Spleen (tissue), 11 donors: ENCODE results near the gene ASPG. TPM values are rescaled to one million over a fixed set of nuclear protein-coding genes. Genes with fewer than 3 reads are reported as not detected.
A peak's percentile ranks its signal among the peaks of the same experiment; 100 is the strongest.

Source experiments
- DNase-seq: peaks from one replicate; pipeline ENCODE4 v3.0.0-alpha.2; 2020
- H3K27ac ChIP-seq, 8 donors: fragments of 200-600 bp; sonication (generic) in 7 of 8; 1 replicate in 4 of 8; 2 replicates in 4 of 8; pipeline versions ENCODE4 v1.5.0 to v1.8.0; 2016 to 2021; ENCODE audit warnings: inconsistent platforms in 4 of 8, mild to moderate bottlenecking in 4 of 8, moderate library complexity in 1 of 8
- H3K27me3 ChIP-seq, 7 donors: fragments of 200-600 bp; sonication (generic) in 6 of 7; replicated peaks in 1 of 7; 1 replicate in 4 of 7; 2 replicates in 3 of 7; pipeline versions ENCODE4 v1.5.0 to v1.8.0; 2016 to 2021; ENCODE audit warnings: inconsistent platforms in 3 of 7, mild to moderate bottlenecking in 1 of 7
- H3K36me3 ChIP-seq, 6 donors: fragments of 200-600 bp; sonication (generic) in 5 of 6; 1 replicate in 4 of 6; 2 replicates in 2 of 6; pipeline versions ENCODE4 v1.5.0 to v1.8.0; 2016 to 2021; ENCODE audit warnings: inconsistent platforms in 2 of 6
- H3K4me1 ChIP-seq, 6 donors: fragments of 200-600 bp; sonication (generic) in 5 of 6; 1 replicate in 3 of 6; 2 replicates in 3 of 6; pipeline versions ENCODE4 v1.5.0 to v1.8.0; 2016 to 2021; ENCODE audit warnings: inconsistent platforms in 3 of 6
- H3K4me3 ChIP-seq, 8 donors: fragments of 200-600 bp; sonication (generic) in 7 of 8; 1 replicate in 4 of 8; 2 replicates in 4 of 8; pipeline versions ENCODE4 v1.5.0 to v1.8.0; 2016 to 2021; ENCODE audit warnings: inconsistent platforms in 4 of 8, mild to moderate bottlenecking in 4 of 8, moderate library complexity in 2 of 8
- H3K9me3 ChIP-seq, 8 donors: fragments of 200-600 bp; sonication (generic) in 7 of 8; 1 replicate in 4 of 8; 2 replicates in 4 of 8; pipeline versions ENCODE4 v1.5.0 to v1.8.0; 2016 to 2021; ENCODE audit warnings: inconsistent platforms in 4 of 8
- POLR2A ChIP-seq, 3 donors: fragments of 450-650 bp; IDR thresholded peaks; one replicate each; pipeline ENCODE4 v1.5.1; 2017; ENCODE audit warnings: antibody characterized with exemption in 3 of 3, mild to moderate bottlenecking in 1 of 3
- POLR2AphosphoS5 ChIP-seq, 3 donors: sonication (generic); formaldehyde crosslinking; IDR thresholded peaks; one replicate each; pipeline ENCODE4 v1.5.1; 2017; ENCODE audit warnings: antibody characterized with exemption in 3 of 3
- WGBS, 5 donors: extraction: QIAGEN DNeasy Blood & Tissue Kit in 3 of 5; methylation state at CpG; one replicate each; pipeline versions ENCODE4 v1.1.5 to v1.1.7; 2013 to 2018; 5-methylcytosine and 5-hydroxymethylcytosine counted together
- intact Hi-C: fragments of 100-400 bp; cut with DNase I; formaldehyde crosslinking; loops from one replicate; pipeline ENCODE4 v1.15.0; 2023; ENCODE audit warnings: low total_unique reads
- polyA plus RNA-seq, 3 donors: library from polyadenylated mRNA; stranded (reverse); fragments of 200-250 nt; gene quantifications; one replicate each; pipeline ENCODE4 v1.2.1, GENCODE V29; 2013
- total RNA-seq, 7 donors: library from RNA; depleted of rRNA in 3 of 7; stranded (reverse); fragments of >200 nt in 3 of 7; fragmentation: NEBNext Ultra II Directional in 4 of 7; extraction: Animal tissue kit (Norgen Biotek cat#: 25700) in 4 of 7; gene quantifications; one replicate each; pipeline versions ENCODE4 v1.1.0 to v1.2.1, GENCODE V29; 2016 to 2021
- TF ChIP-seq, protein P1 (sequence below), 11 experiments: fragments of 200-600 bp in 7 of 11; fragments of 450-650 bp in 4 of 11; sonication (generic) in 4 of 11; IDR thresholded peaks in 8 of 11; conservative IDR thresholded peaks in 3 of 11; 1 replicate in 7 of 11; 2 replicates in 4 of 11; pipeline versions ENCODE4 v1.4.0 to v1.8.0; 2016 to 2021; ENCODE audit warnings: antibody characterized with exemption in 11 of 11, inconsistent platforms in 4 of 11, mild to moderate bottlenecking in 1 of 11
- donor health status: healthy with polysubstance abuse.
- donor health status: DM: no; HTN: no; CAD: no; lungs with moderate emphysema.
- donor health status: DM: no; HTN: no; CAD: no.
- donor health status: Bipolar disorder and iron deficiency.
- donor health status: healthy.
- donor health status: DM: no; HTN: no; CAD: no.
- donor health status: DM: yes; HTN: yes; CAD: no.

The ASPG gene
- total and polyA plus RNA-seq, 10 donors: 0.05 to 0.67 (median 0.26) TPM; not detected in 3

DNA sequence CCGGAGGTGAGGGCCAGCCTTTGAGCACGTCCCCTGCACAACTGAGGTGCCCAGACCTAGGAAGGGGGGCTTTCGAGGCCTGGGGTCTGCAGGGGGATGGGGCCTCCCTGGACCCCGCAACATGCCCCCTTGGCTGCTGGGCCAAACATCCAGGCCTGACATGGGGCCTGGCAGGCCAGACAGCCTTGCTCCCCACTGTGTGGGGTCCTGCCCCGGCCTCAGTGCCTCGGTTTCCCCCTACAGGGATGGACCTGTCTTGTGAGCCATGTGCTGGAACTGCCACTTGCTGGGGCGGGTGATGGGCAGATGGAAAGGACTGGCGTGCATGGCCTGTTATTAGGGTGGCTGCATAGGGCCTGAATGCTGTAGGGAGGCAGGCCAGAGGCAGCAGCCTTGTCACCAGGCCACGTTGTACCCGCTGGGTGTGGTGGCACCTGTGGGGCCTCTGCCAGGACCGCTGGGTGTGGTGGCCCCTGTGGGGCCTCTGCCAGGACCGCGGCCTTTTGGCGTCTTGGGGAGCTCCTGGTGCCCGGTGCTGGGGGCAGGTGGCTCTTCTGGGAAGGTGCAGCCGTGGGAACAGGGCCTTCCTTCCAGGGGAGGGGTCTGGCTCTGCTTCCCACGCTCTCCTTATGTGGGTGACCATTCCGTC, 20.4 kb downstream of the ASPG start:
- peak; percentile 65 for DNase-seq
- H3K4me3 ChIP-seq: no peak overlapping the region
- H3K27ac ChIP-seq: no peak overlapping the region
- H3K4me1 ChIP-seq: no peaks in the 10 kb centered on the region
- WGBS, 5 donors: 69 to 86% (median 83%) methylated on average over 7 to 18 of the region's 18 CpGs
- TF ChIP-seq POLR2AphosphoS5 (IDR thresholded peaks at IDR 0.05) (no peak), POLR2A (IDR thresholded peaks at IDR 0.05) (no peak)
- TF ChIP-seq, protein P1, sequence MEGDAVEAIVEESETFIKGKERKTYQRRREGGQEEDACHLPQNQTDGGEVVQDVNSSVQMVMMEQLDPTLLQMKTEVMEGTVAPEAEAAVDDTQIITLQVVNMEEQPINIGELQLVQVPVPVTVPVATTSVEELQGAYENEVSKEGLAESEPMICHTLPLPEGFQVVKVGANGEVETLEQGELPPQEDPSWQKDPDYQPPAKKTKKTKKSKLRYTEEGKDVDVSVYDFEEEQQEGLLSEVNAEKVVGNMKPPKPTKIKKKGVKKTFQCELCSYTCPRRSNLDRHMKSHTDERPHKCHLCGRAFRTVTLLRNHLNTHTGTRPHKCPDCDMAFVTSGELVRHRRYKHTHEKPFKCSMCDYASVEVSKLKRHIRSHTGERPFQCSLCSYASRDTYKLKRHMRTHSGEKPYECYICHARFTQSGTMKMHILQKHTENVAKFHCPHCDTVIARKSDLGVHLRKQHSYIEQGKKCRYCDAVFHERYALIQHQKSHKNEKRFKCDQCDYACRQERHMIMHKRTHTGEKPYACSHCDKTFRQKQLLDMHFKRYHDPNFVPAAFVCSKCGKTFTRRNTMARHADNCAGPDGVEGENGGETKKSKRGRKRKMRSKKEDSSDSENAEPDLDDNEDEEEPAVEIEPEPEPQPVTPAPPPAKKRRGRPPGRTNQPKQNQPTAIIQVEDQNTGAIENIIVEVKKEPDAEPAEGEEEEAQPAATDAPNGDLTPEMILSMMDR (IDR thresholded peaks at IDR 0.05 in 8 of 11, conservative IDR thresholded peaks at IDR 0.05 in 3 of 11): no peak
- no peaks in the 10 kb centered on the region for H3K36me3 ChIP-seq
- H3K27me3 ChIP-seq: peaks cover 0 to 39% (median 0%) of the 10 kb centered on the region in 7 donors
- H3K9me3 ChIP-seq: no peaks in the 10 kb centered on the region
- intact Hi-C loops: no loop called here

DNA sequence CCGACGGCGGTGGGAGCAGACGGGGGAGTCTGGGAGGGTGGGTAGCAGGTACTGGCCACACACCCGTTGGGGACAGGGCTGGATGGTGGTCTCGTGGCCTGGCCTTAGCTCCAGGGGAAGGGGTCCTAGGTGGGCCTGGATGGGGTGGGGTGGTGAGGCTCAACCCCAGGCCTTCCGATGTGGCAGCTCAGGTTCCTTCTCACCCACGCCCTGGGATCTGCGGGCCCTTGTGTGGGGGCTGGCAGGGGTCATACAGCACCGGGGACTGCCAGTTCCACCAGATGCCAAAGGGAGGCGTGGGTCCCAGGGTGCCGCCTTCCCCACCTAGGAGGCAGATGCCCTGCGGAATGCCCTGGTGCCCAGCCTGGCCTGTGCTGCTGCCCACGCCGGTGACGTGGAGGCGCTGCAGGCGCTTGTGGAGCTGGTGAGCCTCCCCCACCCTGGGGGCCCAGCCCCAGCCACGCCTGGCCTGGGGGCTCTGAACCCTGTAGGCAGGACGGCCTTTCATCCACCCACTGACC, 21.0 kb downstream of the ASPG start:
- Histone ChIP-seq H3K27me3 (peaks cover 0 to 44% (median 0%) of the 10 kb centered on the region in 7 donors), H3K4me1 (no peaks in the 10 kb centered on the region), H3K9me3 (no peaks in the 10 kb centered on the region), H3K27ac (no peak overlapping the region), H3K36me3 (no peaks in the 10 kb centered on the region), H3K4me3 (no peak overlapping the region)
- TF ChIP-seq, protein P1 (IDR thresholded peaks at IDR 0.05 in 8 of 11, conservative IDR thresholded peaks at IDR 0.05 in 3 of 11): no peak
- TF ChIP-seq POLR2A (IDR thresholded peaks at IDR 0.05): no peak
- no peak for TF ChIP-seq POLR2AphosphoS5 (IDR thresholded peaks at IDR 0.05)
- intact Hi-C loops: no loop called here
- 87 to 95% (median 89%) methylated on average over 7 to 20 of the region's 20 CpGs for WGBS, 5 donors
- peak; percentile 57 for DNase-seq

DNA sequence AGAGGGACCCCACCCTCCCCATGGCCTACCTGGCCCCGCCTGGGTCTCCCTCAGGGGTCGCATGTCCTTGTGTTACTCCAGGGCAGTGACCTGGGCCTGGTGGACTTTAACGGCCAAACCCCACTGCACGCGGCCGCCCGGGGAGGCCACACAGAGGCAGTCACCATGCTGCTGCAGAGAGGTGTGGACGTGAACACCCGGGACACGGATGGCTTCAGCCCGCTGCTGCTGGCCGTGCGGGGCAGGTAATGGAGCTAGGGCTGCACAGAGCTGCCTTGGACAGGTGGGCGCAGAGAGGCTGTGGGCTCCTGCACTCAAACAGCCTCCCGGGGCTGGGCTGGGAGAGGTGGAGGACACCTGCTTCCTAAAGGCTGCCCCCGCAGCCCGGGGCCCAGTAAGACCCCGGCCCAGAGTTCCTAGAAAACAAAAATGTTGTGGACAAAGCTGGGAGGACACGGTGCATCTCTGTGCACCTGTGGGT, 21.6 kb downstream of the ASPG start:
- WGBS, 5 donors: 85 to 90% (median 89%) methylated on average over 17 to 19 of the region's 19 CpGs
- no peaks in the 10 kb centered on the region for H3K4me1 ChIP-seq
- H3K36me3 ChIP-seq: no peaks in the 10 kb centered on the region
- peak; percentile 56 for DNase-seq
- H3K27ac ChIP-seq: no peak overlapping the region
- no peak overlapping the region for H3K4me3 ChIP-seq
- no peak for TF ChIP-seq POLR2AphosphoS5 (IDR thresholded peaks at IDR 0.05)
- TF ChIP-seq, protein P1 (IDR thresholded peaks at IDR 0.05 in 8 of 11, conservative IDR thresholded peaks at IDR 0.05 in 3 of 11): no peak
- TF ChIP-seq POLR2A (IDR thresholded peaks at IDR 0.05): no peak
- intact Hi-C loops: no loop called here
- no peaks in the 10 kb centered on the region for H3K9me3 ChIP-seq
- H3K27me3 ChIP-seq: peaks cover 0 to 46% (median 0%) of the 10 kb centered on the region in 7 donors
